OCI-LY3 (cell line): Measurements from ENCODE around the gene PTPRN2.

Source experiments
- EZH2phosphoT487 ChIP-seq: fragments of 200-600 bp; shearing (Covaris generic); IDR thresholded peaks from 2 replicates; pipeline ENCODE4 v1.6.1; 2018; ENCODE audit warnings: antibody characterized with exemption, mixed run types, low read depth
- TF ChIP-seq, protein P1 (sequence below): fragments of 200-600, 300-600 bp; sonication (generic); IDR thresholded peaks from 2 replicates; pipeline ENCODE4 v1.5.1; 2014; ENCODE audit warnings: antibody characterized with exemption, low read length, low read depth

DNA sequence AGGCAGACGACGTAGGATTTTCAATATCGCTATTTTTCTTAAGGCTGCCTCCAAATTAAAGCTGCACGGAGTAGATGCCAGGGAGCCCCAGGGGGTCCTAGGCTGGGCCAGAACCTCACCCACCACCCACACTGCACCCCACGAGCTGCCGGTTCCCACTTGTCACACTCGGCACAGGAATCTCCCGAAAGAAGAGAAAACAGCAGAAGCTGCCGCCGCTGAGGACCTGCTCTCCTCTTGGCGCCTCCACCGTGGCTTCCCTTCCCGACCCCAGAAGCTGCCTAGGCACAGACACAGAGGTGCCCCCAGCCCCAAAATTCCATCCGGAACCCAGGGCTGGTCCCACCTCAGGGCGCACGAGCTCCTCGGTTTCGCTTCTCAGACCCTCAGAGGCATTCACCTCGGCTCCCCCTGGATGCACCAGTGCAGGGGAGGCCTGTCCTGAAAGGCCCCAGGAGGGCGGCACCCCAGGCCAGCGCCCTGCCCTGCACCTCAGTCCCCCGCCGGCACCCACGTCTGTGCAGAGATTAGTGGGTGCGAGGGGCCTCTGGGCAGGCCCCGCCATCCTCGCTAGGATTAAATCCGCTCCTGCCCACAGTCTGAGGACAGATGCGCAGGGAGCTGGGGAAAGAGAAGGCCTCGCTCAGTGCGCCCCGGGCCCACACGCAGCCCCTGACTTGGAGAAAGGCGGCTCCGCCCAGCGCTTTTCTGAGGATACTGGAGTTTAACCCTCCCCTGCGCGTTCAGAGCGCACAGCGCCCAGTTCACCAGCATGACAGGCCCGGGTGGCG lies 99.2 kb downstream of the PTPRN2 start:
- TF ChIP-seq, protein P1, sequence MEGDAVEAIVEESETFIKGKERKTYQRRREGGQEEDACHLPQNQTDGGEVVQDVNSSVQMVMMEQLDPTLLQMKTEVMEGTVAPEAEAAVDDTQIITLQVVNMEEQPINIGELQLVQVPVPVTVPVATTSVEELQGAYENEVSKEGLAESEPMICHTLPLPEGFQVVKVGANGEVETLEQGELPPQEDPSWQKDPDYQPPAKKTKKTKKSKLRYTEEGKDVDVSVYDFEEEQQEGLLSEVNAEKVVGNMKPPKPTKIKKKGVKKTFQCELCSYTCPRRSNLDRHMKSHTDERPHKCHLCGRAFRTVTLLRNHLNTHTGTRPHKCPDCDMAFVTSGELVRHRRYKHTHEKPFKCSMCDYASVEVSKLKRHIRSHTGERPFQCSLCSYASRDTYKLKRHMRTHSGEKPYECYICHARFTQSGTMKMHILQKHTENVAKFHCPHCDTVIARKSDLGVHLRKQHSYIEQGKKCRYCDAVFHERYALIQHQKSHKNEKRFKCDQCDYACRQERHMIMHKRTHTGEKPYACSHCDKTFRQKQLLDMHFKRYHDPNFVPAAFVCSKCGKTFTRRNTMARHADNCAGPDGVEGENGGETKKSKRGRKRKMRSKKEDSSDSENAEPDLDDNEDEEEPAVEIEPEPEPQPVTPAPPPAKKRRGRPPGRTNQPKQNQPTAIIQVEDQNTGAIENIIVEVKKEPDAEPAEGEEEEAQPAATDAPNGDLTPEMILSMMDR = no peak
- TF ChIP-seq EZH2phosphoT487 = no peak
